T1000 (cell line): Measurements from ENCODE around the gene TEX54.
"Not testable (repeated sequence)": the region's sequence is repeated elsewhere in the genome, so short reads cannot be mapped to it uniquely, and the experiment has no call there.

ENCODE experiments used
- DNase-seq: peaks from one replicate; lab custom pipeline; 2025; ENCODE audit warnings: mixed read lengths; lab: John Stamatoyannopoulos, UW

The TEX54 gene

GRCh38 chr11:62835336-62835735 is 2.7 kb upstream of the TEX54 start:
- no peak for DNase-seq

- DNase-seq, result peak; percentile 98
Observed at GRCh38 chr11:62831520-62832335, 913 bp downstream of the TEX54 start, which contains the start of gene STX5. TSS of gene STX5 (minus strand) at chr11:62832051. CDS start at chr11:62831243, 808 bp downstream.

GRCh38 chr11:62830904-62831519 is 1.6 kb downstream of the TEX54 start:
- no peak for DNase-seq

- DNase-seq, result not testable (repeated sequence)
Observed at GRCh38 chr11:62828130-62828529, 4.5 kb downstream of the TEX54 start.

- DNase-seq, result no peak
Observed at GRCh38 chr11:62823677-62824076, 9.0 kb downstream of the TEX54 start.

- DNase-seq, result no peak
Observed at GRCh38 chr11:62817129-62817528, 15.5 kb downstream of the TEX54 start.

- no peak for DNase-seq
Observed at GRCh38 chr11:62816557-62816956, 16.1 kb downstream of the TEX54 start.

- DNase-seq, result no peak
Observed at GRCh38 chr11:62811659-62812058, 21.0 kb downstream of the TEX54 start.

GRCh38 chr11:62810748-62811147 is 21.9 kb downstream of the TEX54 start:
- DNase-seq, result no peak

GRCh38 chr11:62806611-62807121 is 26.0 kb downstream of the TEX54 start:
- DNase-seq, result no peak

GRCh38 chr11:62805961-62806441 is 26.6 kb downstream of the TEX54 start:
- DNase-seq, result no peak

GRCh38 chr11:62805076-62805892 is 27.4 kb downstream of the TEX54 start, which contains the start of gene NXF1:
TSS of gene NXF1 (minus strand) at chr11:62805440. CDS start at chr11:62805356, 84 bp downstream.
- peak; percentile 98 for DNase-seq

GRCh38 chr11:62804310-62805075 is 28.1 kb downstream of the TEX54 start:
- no peak for DNase-seq

- no peak for DNase-seq
Observed at GRCh38 chr11:62801071-62801470, 31.6 kb downstream of the TEX54 start.

- DNase-seq, result no peak
Observed at GRCh38 chr11:62799486-62799885, 33.2 kb downstream of the TEX54 start.

GRCh38 chr11:62796281-62796680 is 36.4 kb downstream of the TEX54 start:
- no peak for DNase-seq

- DNase-seq, result no peak
Observed at GRCh38 chr11:62794201-62794775, 38.4 kb downstream of the TEX54 start.

- no peak for DNase-seq
Observed at GRCh38 chr11:62792202-62792575, 40.5 kb downstream of the TEX54 start.

- DNase-seq, result peak; percentile 81
Observed at GRCh38 chr11:62791501-62792201, 41.0 kb downstream of the TEX54 start, which contains the start of gene TMEM223. TSS of gene TMEM223 (minus strand) at chr11:62792006. CDS start at chr11:62791994, 12 bp downstream.

- DNase-seq, result no peak
Observed at GRCh38 chr11:62789576-62789975, 43.1 kb downstream of the TEX54 start.
